WTC11 (cell line): ENCODE measurements around the gene DHX34. TPM values are rescaled to one million over a fixed set of nuclear protein-coding genes. Genes with fewer than 3 reads are reported as not detected.

Experiments
- ATAC-seq: fragments of 200-7000 bp; cut with Tn5 transposase; 2 replicates; pipeline ENCODE4 v1.10.0; 2021; ENCODE audit warnings: mild to moderate bottlenecking, moderate library complexity
- CTCF ChIA-PET: fragments of 300-600 bp; sonication (Branson Sonifier 250); formaldehyde crosslinking; loops from one replicate; lab custom pipeline; 2021; ENCODE audit warnings: antibody characterized with exemption; lab: Charles Lee
- POLR2A ChIA-PET: fragments of 350-600 bp; sonication (Branson Sonifier 250); formaldehyde crosslinking; loops from one replicate; lab custom pipeline; 2021; ENCODE audit warnings: antibody characterized with exemption; lab: Charles Lee
- DNase-seq: peaks from one replicate; pipeline ENCODE4 v3.0.0; 2021; ENCODE audit warnings: low spot score
- H3K27ac Mint-ChIP-seq: 2 replicates; pipeline ENCODE4 v1.8.0; 2021; ENCODE audit warnings: mixed read lengths
- H3K27me3 Mint-ChIP-seq: 2 replicates; pipeline ENCODE4 v1.8.0; 2021; ENCODE audit warnings: low read depth, mild to moderate bottlenecking, moderate library complexity, mixed read lengths
- H3K36me3 Mint-ChIP-seq: 2 replicates; pipeline ENCODE4 v1.8.0; 2021; ENCODE audit warnings: mixed read lengths
- H3K4me1 Mint-ChIP-seq: 2 replicates; pipeline ENCODE4 v1.8.0; 2022; ENCODE audit warnings: mixed read lengths
- H3K4me3 Mint-ChIP-seq: 2 replicates; pipeline ENCODE4 v1.8.0; 2021; ENCODE audit warnings: mild to moderate bottlenecking, moderate library complexity, mixed read lengths
- H3K9me3 Mint-ChIP-seq: 2 replicates; pipeline ENCODE4 v1.8.0; 2021; ENCODE audit warnings: mixed read lengths
- ATF2 ChIP-seq: sonication (generic); formaldehyde crosslinking; IDR thresholded peaks from 2 replicates; pipeline ENCODE4 v1.8.1; 2022; ENCODE audit warnings: low read depth, missing genetic modification reagents, borderline replicate concordance
- CREB1 ChIP-seq: sonication (generic); formaldehyde crosslinking; IDR thresholded peaks from 2 replicates; pipeline ENCODE4 v1.8.0; 2023; ENCODE audit warnings: mild to moderate bottlenecking, missing genetic modification reagents
- CREM ChIP-seq: sonication (generic); formaldehyde crosslinking; IDR thresholded peaks from 2 replicates; pipeline ENCODE4 v1.8.1; 2022; ENCODE audit warnings: mild to moderate bottlenecking, missing genetic modification reagents, moderate library complexity
- ERG ChIP-seq: fragments of 250-450 bp; sonication (Bioruptor Pico); IDR thresholded peaks from 2 replicates; pipeline ENCODE4 v1.8.0; 2021; ENCODE audit warnings: mild to moderate bottlenecking
- ESRRA ChIP-seq: sonication (generic); formaldehyde crosslinking; IDR thresholded peaks from 2 replicates; pipeline ENCODE4 v1.8.1; 2022; ENCODE audit warnings: mild to moderate bottlenecking, missing genetic modification reagents, borderline replicate concordance
- FOXJ3 ChIP-seq: sonication (generic); formaldehyde crosslinking; IDR thresholded peaks from 2 replicates; pipeline ENCODE4 v1.9.0; 2021; ENCODE audit warnings: missing genetic modification reagents, mild to moderate bottlenecking, borderline replicate concordance
- FOXP4 ChIP-seq: sonication (generic); formaldehyde crosslinking; IDR thresholded peaks from 2 replicates; pipeline ENCODE4 v1.8.0; 2022; ENCODE audit warnings: mild to moderate bottlenecking, missing genetic modification reagents
- GTF2I ChIP-seq: fragments of 250-450 bp; sonication (Bioruptor Pico); conservative IDR thresholded peaks from 2 replicates; pipeline ENCODE4 v1.4.0; 2021; ENCODE audit warnings: mild to moderate bottlenecking
- HMGXB4 ChIP-seq: sonication (generic); formaldehyde crosslinking; IDR thresholded peaks from 2 replicates; pipeline ENCODE4 v1.8.1; 2023; ENCODE audit warnings: mild to moderate bottlenecking, moderate library complexity, missing genetic modification reagents
- JAZF1 ChIP-seq: fragments of 250-450 bp; sonication (Bioruptor Pico); IDR thresholded peaks from 2 replicates; pipeline ENCODE4 v1.9.0; 2021; ENCODE audit warnings: moderate library complexity, mild to moderate bottlenecking, inconsistent platforms
- MAX ChIP-seq: sonication (generic); formaldehyde crosslinking; IDR thresholded peaks from 2 replicates; pipeline ENCODE4 v1.8.0; 2022; ENCODE audit warnings: mild to moderate bottlenecking, missing genetic modification reagents
- MLX ChIP-seq: sonication (generic); formaldehyde crosslinking; IDR thresholded peaks from 2 replicates; pipeline ENCODE4 v1.8.1; 2023; ENCODE audit warnings: mild to moderate bottlenecking, missing genetic modification reagents, moderate library complexity
- NFATC4 ChIP-seq: fragments of 250-450 bp; sonication (Bioruptor Pico); IDR thresholded peaks from 2 replicates; pipeline ENCODE4 v1.9.0; 2021; ENCODE audit warnings: mild to moderate bottlenecking
- NR1H2 ChIP-seq: sonication (generic); formaldehyde crosslinking; IDR thresholded peaks from 2 replicates; pipeline ENCODE4 v1.9.0; 2021; ENCODE audit warnings: mild to moderate bottlenecking, moderate library complexity, missing genetic modification reagents
- PREB ChIP-seq: sonication (generic); formaldehyde crosslinking; IDR thresholded peaks from 2 replicates; pipeline ENCODE4 v1.8.1; 2022; ENCODE audit warnings: mild to moderate bottlenecking, missing genetic modification reagents, moderate library complexity, borderline replicate concordance
- PRRX2 ChIP-seq: fragments of 250-450 bp; sonication (Bioruptor Pico); IDR thresholded peaks from 2 replicates; pipeline ENCODE4 v1.8.0; 2021; ENCODE audit warnings: mild to moderate bottlenecking
- RELA ChIP-seq: sonication (generic); formaldehyde crosslinking; IDR thresholded peaks from 2 replicates; pipeline ENCODE4 v1.8.1; 2022; ENCODE audit warnings: missing genetic modification reagents, mild to moderate bottlenecking, borderline replicate concordance
- SMAD3 ChIP-seq: sonication (generic); formaldehyde crosslinking; IDR thresholded peaks from 2 replicates; pipeline ENCODE4 v1.8.0; 2022; ENCODE audit warnings: missing genetic modification reagents, mild to moderate bottlenecking, borderline replicate concordance
- SOX15 ChIP-seq: fragments of 250-450 bp; sonication (Bioruptor Pico); IDR thresholded peaks from 2 replicates; pipeline ENCODE4 v1.9.0; 2021; ENCODE audit warnings: mild to moderate bottlenecking
- SP1 ChIP-seq: sonication (generic); formaldehyde crosslinking; conservative IDR thresholded peaks from 2 replicates; pipeline ENCODE4 v1.8.1; 2022; ENCODE audit warnings: missing genetic modification reagents
- ZNF121 ChIP-seq: sonication (generic); formaldehyde crosslinking; IDR thresholded peaks from 2 replicates; pipeline ENCODE4 v1.8.0; 2023; ENCODE audit warnings: missing genetic modification reagents
- ZNF219 ChIP-seq: sonication (generic); formaldehyde crosslinking; IDR thresholded peaks from 2 replicates; pipeline ENCODE4 v1.8.0; 2023; ENCODE audit warnings: missing genetic modification reagents, mild to moderate bottlenecking, borderline replicate concordance
- ZNF263 ChIP-seq: sonication (generic); formaldehyde crosslinking; IDR thresholded peaks from 2 replicates; pipeline ENCODE4 v1.8.1; 2022; ENCODE audit warnings: low read depth, mild to moderate bottlenecking, moderate library complexity, missing genetic modification reagents
- ZNF671 ChIP-seq: fragments of 250-450 bp; sonication (Bioruptor Pico); IDR thresholded peaks from 2 replicates; pipeline ENCODE4 v1.8.0; 2021; ENCODE audit warnings: mild to moderate bottlenecking
- total RNA-seq: library from RNA; stranded (reverse); gene quantifications from 3 replicates; pipeline ENCODE4 v1.2.3, GENCODE V29; 2021

DHX34 gene
- total RNA-seq, 1 experiment from 2014 or later: 35.6 TPM

- TF ChIP-seq SMAD3 (CRISPR knock-in tag): no peak
- Mint-ChIP-seq H3K36me3 (no peaks in the 10 kb centered on the region), H3K27ac (no peak overlapping the region), H3K27me3 (peaks cover 4% of the 10 kb centered on the region; the same call in 1 of the 2 replicates), H3K9me3 (no peaks in the 10 kb centered on the region), H3K4me1 (0 out of 2 replicates have a peak, but pooled peaks cover 4% of the 10 kb centered on the region), H3K4me3 (no peak overlapping the region)
- POLR2A ChIA-PET: no interaction called here
- ATAC-seq: no peak
- no peak for DNase-seq
- CTCF ChIA-PET: interaction anchor here (0.7 to 3.2 kb wide), 3 partner anchors 18 to 353 kb away, joined by 3 to 12 read pairs (median 8); partner anchors contain the start of gene DHX34
Observed at GRCh38 chr19:47330466-47330869, 18.6 kb upstream of the DHX34 start.

- ATAC-seq (no peak), DNase-seq (no peak)
- H3K4me3 Mint-ChIP-seq: no peak overlapping the region
- H3K4me1 Mint-ChIP-seq: peaks cover 6% of the 10 kb centered on the region
- peaks cover 4% of the 10 kb centered on the region; the same call in 1 of the 2 replicates for H3K27me3 Mint-ChIP-seq
- POLR2A ChIA-PET: no interaction called here
- CTCF ChIA-PET: interaction anchor here (2.5 to 9.3 kb wide), 2 partner anchors 18 to 60 kb away, joined by 8 to 61 read pairs; partner anchors contain the start of gene DHX34
- H3K36me3 Mint-ChIP-seq: no peaks in the 10 kb centered on the region
- H3K9me3 Mint-ChIP-seq: no peaks in the 10 kb centered on the region
- TF ChIP-seq PRRX2 (CRISPR knock-in tag) (no peak), HMGXB4 (CRISPR knock-in tag) (no peak), ZNF121 (CRISPR knock-in tag) (no peak), GTF2I (CRISPR knock-in tag) (no peak), FOXJ3 (CRISPR knock-in tag) (no peak), PREB (CRISPR knock-in tag) (no peak), ESRRA (CRISPR knock-in tag) (no peak), CREB1 (CRISPR knock-in tag) (no peak), ZNF671 (no peak), RELA (no peak), SMAD3 (CRISPR knock-in tag) (no peak), ZNF263 (CRISPR knock-in tag) (no peak), FOXP4 (CRISPR knock-in tag) (no peak), ZNF219 (CRISPR knock-in tag) (no peak)
- no peak overlapping the region for H3K27ac Mint-ChIP-seq
Observed at GRCh38 chr19:47331490-47331889, 17.6 kb upstream of the DHX34 start.

GRCh38 chr19:47331931-47332547 is 17.1 kb upstream of the DHX34 start, which contains the start of gene C5AR2:
TSS of gene C5AR2 (plus strand) at chr19:47332175. CDS start at chr19:47340800, 8,625 bp downstream.
- H3K27ac Mint-ChIP-seq: no peak within 1 kb of the TSS
- H3K27me3 Mint-ChIP-seq: peaks cover 4% of the 10 kb centered on the region; the same call in 1 of the 2 replicates
- H3K4me3 Mint-ChIP-seq: no peak within 1 kb of the TSS
- CTCF ChIA-PET: interaction anchor here (9.3 kb wide), 1 partner anchor 17 kb away, joined by 61 read pairs; the partner anchor contains the start of gene DHX34
- no peak for ATAC-seq
- H3K36me3 Mint-ChIP-seq: no peaks in the 10 kb centered on the region
- POLR2A ChIA-PET: no interaction called here
- DNase-seq: no peak
- no peaks in the 10 kb centered on the region for H3K9me3 Mint-ChIP-seq
- H3K4me1 Mint-ChIP-seq: peaks cover 9% of the 10 kb centered on the region
- TF ChIP-seq ATF2: no peak
- TF ChIP-seq JAZF1 (CRISPR knock-in tag): no peak
- no peak for TF ChIP-seq GTF2I (CRISPR knock-in tag)
- TF ChIP-seq NFATC4: no peak
- no peak for TF ChIP-seq MAX (CRISPR knock-in tag)
- no peak for TF ChIP-seq CREB1 (CRISPR knock-in tag)
- TF ChIP-seq SOX15 (CRISPR knock-in tag): no peak
- no peak for TF ChIP-seq NR1H2 (CRISPR knock-in tag)
- TF ChIP-seq MLX (CRISPR knock-in tag): no peak
- no peak for TF ChIP-seq SP1 (CRISPR knock-in tag)
- TF ChIP-seq CREM (CRISPR knock-in tag): no peak
- TF ChIP-seq ERG (CRISPR knock-in tag): no peak
